T-helper 2 cell treated with Interferon-gamma antibody and Interleukin-4, amounts not matched to agents 100 ng/mL and 5 ng/mL, for 36 hours (primary cell): ENCODE results near the gene RNF14. TPM values are rescaled to one million over a fixed set of nuclear protein-coding genes. Genes with fewer than 3 reads are reported as not detected.

Experiments
- intact Hi-C: fragments of 100-400 bp; cut with micrococcal nuclease; formaldehyde crosslinking; loops from one replicate; pipeline ENCODE4 v1.15.1; 2023
- total RNA-seq: library from RNA; stranded (reverse); gene quantifications from 2 replicates; pipeline ENCODE4 v1.2.3, GENCODE V29; 2022

RNF14 gene
- total RNA-seq, 1 donor from 2014 or later: 24.2 TPM

- intact Hi-C loops: no loop called here
Observed at GRCh38 chr5:141947316-141947715, 21.6 kb upstream of the RNF14 start.

GRCh38 chr5:141948812-141949211, 20.1 kb upstream of the RNF14 start:
- intact Hi-C loops: no loop called here

- intact Hi-C loops: no loop called here
Observed at GRCh38 chr5:141949511-141949910, 19.4 kb upstream of the RNF14 start.

GRCh38 chr5:141950207-141951005, 18.5 kb upstream of the RNF14 start:
- intact Hi-C loops: no loop called here

GRCh38 chr5:141951332-141951781, 17.5 kb upstream of the RNF14 start:
- intact Hi-C loops: no loop called here

- intact Hi-C loops: no loop called here
Observed at GRCh38 chr5:141952020-141952419, 16.9 kb upstream of the RNF14 start.

GRCh38 chr5:141954194-141954593, 14.7 kb upstream of the RNF14 start:
- intact Hi-C loops: no loop called here

- intact Hi-C loops: no loop called here
Observed at GRCh38 chr5:141957367-141957996, 11.4 kb upstream of the RNF14 start.

- intact Hi-C loops: no loop called here
Observed at GRCh38 chr5:141958113-141958512, 10.8 kb upstream of the RNF14 start, which contains the start of gene PCDH12. TSS of gene PCDH12 (minus strand) at chr5:141958202. CDS start at chr5:141957851, 351 bp downstream.

- intact Hi-C loops: no loop called here
Observed at GRCh38 chr5:141958546-141959172, 10.2 kb upstream of the RNF14 start.

- intact Hi-C loops: loop anchor here (1.0 kb wide), 7 partner anchors 9 to 295 kb away; partner anchors contain the start of gene RNF14
Observed at GRCh38 chr5:141960018-141960417, 8.9 kb upstream of the RNF14 start.

- intact Hi-C loops: loop anchor here (1.0 kb wide), 7 partner anchors 9 to 295 kb away; partner anchors contain the start of gene RNF14
Observed at GRCh38 chr5:141960449-141961323, 8.2 kb upstream of the RNF14 start.

GRCh38 chr5:141961466-141961865, 7.4 kb upstream of the RNF14 start:
- intact Hi-C loops: no loop called here

GRCh38 chr5:141963701-141964100, 5.2 kb upstream of the RNF14 start:
- intact Hi-C loops: no loop called here

- intact Hi-C loops: no loop called here
Observed at GRCh38 chr5:141965071-141965470, 3.8 kb upstream of the RNF14 start.

GRCh38 chr5:141966275-141966962, 2.5 kb upstream of the RNF14 start:
- intact Hi-C loops: no loop called here

- intact Hi-C loops: no loop called here
Observed at GRCh38 chr5:141966963-141967333, 2.0 kb upstream of the RNF14 start.

GRCh38 chr5:141969783-141970771, 1.2 kb downstream of the RNF14 start:
- intact Hi-C loops: loop anchor here (1.0 to 2.0 kb wide), 7 partner anchors 10 to 387 kb away; partner anchors contain the start of gene DELE1
